ENCODE results near the gene FAM72A. TPM values are rescaled to one million over a fixed set of nuclear protein-coding genes. Genes with fewer than 3 reads are reported as not detected.
"Not testable (repeated sequence)": the region's sequence is repeated elsewhere in the genome, so short reads cannot be mapped to it uniquely, and the experiment has no call there.

The FAM72A gene
- total RNA-seq, 2 experiments from 2014 or later = 30.0 to 30.4 TPM

- H3K4me3 Mint-ChIP-seq; ATAC-seq; POLR2A ChIA-PET; H3K36me3 Mint-ChIP-seq (ENCODE audit: low read depth); H3K4me1 Mint-ChIP-seq (ENCODE audit: low read depth); H3K27me3 Mint-ChIP-seq (ENCODE audit: low read depth); CTCF ChIA-PET; DNase-seq; H3K9me3 Mint-ChIP-seq (ENCODE audit: insufficient read depth); H3K27ac Mint-ChIP-seq: not testable (repeated sequence)
Measured at GRCh38 chr1:206225386-206225785, 22.7 kb upstream of the FAM72A start.

GRCh38 chr1:206224190-206224776, 21.6 kb upstream of the FAM72A start:
- H3K36me3 Mint-ChIP-seq (ENCODE audit: low read depth); H3K9me3 Mint-ChIP-seq (ENCODE audit: insufficient read depth); H3K27ac Mint-ChIP-seq; CTCF ChIA-PET; POLR2A ChIA-PET; DNase-seq; ATAC-seq; H3K4me3 Mint-ChIP-seq; H3K4me1 Mint-ChIP-seq (ENCODE audit: low read depth); H3K27me3 Mint-ChIP-seq (ENCODE audit: low read depth): not testable (repeated sequence)

DNA sequence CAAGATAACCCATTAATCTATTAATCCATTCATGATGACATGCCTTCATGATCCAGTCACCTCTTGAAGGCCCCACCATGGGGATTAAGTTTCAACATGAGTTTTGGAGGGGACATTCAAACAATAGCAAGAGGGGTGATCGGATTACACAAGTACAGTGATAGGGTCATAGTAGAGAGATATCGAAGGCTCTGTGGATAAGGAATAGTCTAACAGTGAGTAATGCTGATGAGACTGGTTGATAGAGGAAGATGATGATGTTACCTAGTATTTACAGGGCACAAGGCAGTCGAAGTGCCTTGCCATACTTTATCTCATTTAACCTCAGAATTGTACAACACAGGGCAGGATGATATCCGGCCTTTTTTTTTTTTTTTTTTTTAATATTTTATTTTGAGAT, 18.9 kb upstream of the FAM72A start:
- ATAC-seq; H3K9me3 Mint-ChIP-seq (ENCODE audit: insufficient read depth); CTCF ChIA-PET; H3K4me3 Mint-ChIP-seq; H3K36me3 Mint-ChIP-seq (ENCODE audit: low read depth); H3K27ac Mint-ChIP-seq; H3K27me3 Mint-ChIP-seq (ENCODE audit: low read depth); DNase-seq; POLR2A ChIA-PET; H3K4me1 Mint-ChIP-seq (ENCODE audit: low read depth): not testable (repeated sequence)

GRCh38 chr1:206220332-206221000, 17.8 kb upstream of the FAM72A start:
- H3K9me3 Mint-ChIP-seq (ENCODE audit: insufficient read depth); CTCF ChIA-PET; H3K27ac Mint-ChIP-seq; H3K36me3 Mint-ChIP-seq (ENCODE audit: low read depth); H3K4me1 Mint-ChIP-seq (ENCODE audit: low read depth); H3K4me3 Mint-ChIP-seq; DNase-seq; ATAC-seq; POLR2A ChIA-PET; H3K27me3 Mint-ChIP-seq (ENCODE audit: low read depth): not testable (repeated sequence)

- H3K4me3 Mint-ChIP-seq; H3K9me3 Mint-ChIP-seq (ENCODE audit: insufficient read depth); H3K4me1 Mint-ChIP-seq (ENCODE audit: low read depth); H3K27me3 Mint-ChIP-seq (ENCODE audit: low read depth); H3K36me3 Mint-ChIP-seq (ENCODE audit: low read depth); DNase-seq; POLR2A ChIA-PET; ATAC-seq; H3K27ac Mint-ChIP-seq; CTCF ChIA-PET: not testable (repeated sequence)
Measured at GRCh38 chr1:206219514-206220331, 17.1 kb upstream of the FAM72A start.

DNA sequence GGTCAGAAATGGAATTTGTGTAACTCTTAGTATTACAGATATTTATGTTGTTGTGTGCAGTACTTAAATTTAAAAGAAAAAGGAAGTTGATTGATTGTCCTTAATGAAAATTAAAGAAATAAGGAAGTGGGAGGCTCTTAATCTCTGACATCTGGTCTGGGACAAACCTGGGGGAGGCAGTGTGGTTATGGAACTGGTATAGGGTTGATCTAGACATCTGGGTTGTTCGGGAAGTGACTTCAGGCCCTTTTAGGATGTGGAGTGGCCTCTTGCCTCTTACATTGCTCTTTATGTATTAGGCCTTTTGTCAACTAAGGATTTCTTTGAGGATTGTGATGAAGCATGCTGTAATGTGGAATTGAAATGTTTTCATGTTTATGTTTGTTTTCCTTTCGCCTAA, 16.1 kb upstream of the FAM72A start:
- not testable (repeated sequence) for H3K27ac Mint-ChIP-seq, ATAC-seq

DNA sequence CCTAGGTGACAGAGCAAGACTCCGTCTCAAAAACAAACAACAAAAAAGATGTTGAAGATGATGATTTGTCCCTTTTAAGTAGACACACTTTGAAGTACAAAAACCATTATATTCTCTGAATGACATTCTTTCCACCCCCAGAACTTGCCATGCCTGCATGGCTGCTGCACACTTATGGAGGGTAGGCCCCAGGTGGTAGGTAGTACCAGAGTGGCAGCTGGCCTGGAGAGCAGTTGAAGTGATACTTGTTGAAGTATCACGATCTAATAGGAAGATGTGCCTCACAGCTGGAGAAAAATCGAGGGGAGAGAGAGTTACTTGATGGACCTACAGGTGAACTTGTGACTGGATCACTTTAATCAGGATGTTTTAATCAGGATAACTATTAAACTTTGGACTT, 15.6 kb upstream of the FAM72A start:
- H3K27me3 Mint-ChIP-seq (ENCODE audit: low read depth); H3K4me3 Mint-ChIP-seq; POLR2A ChIA-PET; CTCF ChIA-PET; H3K36me3 Mint-ChIP-seq (ENCODE audit: low read depth); H3K27ac Mint-ChIP-seq; DNase-seq; H3K9me3 Mint-ChIP-seq (ENCODE audit: insufficient read depth); H3K4me1 Mint-ChIP-seq (ENCODE audit: low read depth); ATAC-seq: not testable (repeated sequence)

More for the DNA sequence above, 16.1 kb upstream of the FAM72A start:
- H3K9me3 Mint-ChIP-seq (ENCODE audit: insufficient read depth); H3K36me3 Mint-ChIP-seq (ENCODE audit: low read depth); DNase-seq; H3K27me3 Mint-ChIP-seq (ENCODE audit: low read depth); POLR2A ChIA-PET; CTCF ChIA-PET; H3K4me3 Mint-ChIP-seq; H3K4me1 Mint-ChIP-seq (ENCODE audit: low read depth): not testable (repeated sequence)

- H3K9me3 Mint-ChIP-seq (ENCODE audit: insufficient read depth); H3K36me3 Mint-ChIP-seq (ENCODE audit: low read depth); ATAC-seq; H3K27ac Mint-ChIP-seq; CTCF ChIA-PET; POLR2A ChIA-PET; H3K27me3 Mint-ChIP-seq (ENCODE audit: low read depth); H3K4me3 Mint-ChIP-seq; DNase-seq; H3K4me1 Mint-ChIP-seq (ENCODE audit: low read depth): not testable (repeated sequence)
Measured at GRCh38 chr1:206215600-206216392, 13.2 kb upstream of the FAM72A start.

- H3K27ac Mint-ChIP-seq; H3K36me3 Mint-ChIP-seq (ENCODE audit: low read depth); DNase-seq; H3K9me3 Mint-ChIP-seq (ENCODE audit: insufficient read depth); CTCF ChIA-PET; H3K4me3 Mint-ChIP-seq; POLR2A ChIA-PET; ATAC-seq; H3K27me3 Mint-ChIP-seq (ENCODE audit: low read depth); H3K4me1 Mint-ChIP-seq (ENCODE audit: low read depth): not testable (repeated sequence)
Measured at GRCh38 chr1:206210802-206211201, 8.2 kb upstream of the FAM72A start.

GRCh38 chr1:206205569-206205968, 2.9 kb upstream of the FAM72A start:
- H3K4me1 Mint-ChIP-seq (ENCODE audit: low read depth); CTCF ChIA-PET; H3K36me3 Mint-ChIP-seq (ENCODE audit: low read depth); ATAC-seq; POLR2A ChIA-PET; H3K27me3 Mint-ChIP-seq (ENCODE audit: low read depth); H3K4me3 Mint-ChIP-seq; H3K9me3 Mint-ChIP-seq (ENCODE audit: insufficient read depth); H3K27ac Mint-ChIP-seq: not testable (repeated sequence)
- DNase-seq = peak; percentile 18

DNA sequence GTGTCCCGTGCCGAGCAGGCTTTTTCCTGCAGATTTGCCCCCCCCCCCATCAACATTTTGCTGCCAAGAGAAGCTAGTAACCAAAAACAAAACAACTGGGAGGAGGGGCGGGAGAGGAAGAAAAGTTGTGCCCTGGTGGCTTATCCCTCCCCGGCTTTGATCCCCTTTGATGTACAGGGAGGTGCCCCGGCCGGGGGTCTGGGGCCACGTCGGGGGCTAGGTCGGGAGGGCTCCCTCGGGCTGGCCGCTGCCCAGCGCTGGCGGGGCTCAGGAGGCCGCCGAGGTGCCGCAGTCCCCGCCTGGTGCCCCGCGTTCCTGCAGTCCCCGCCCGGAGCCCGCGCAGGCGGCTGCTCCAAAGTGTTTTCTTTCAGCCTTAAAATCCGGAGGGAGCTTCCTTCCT, 2.2 kb upstream of the FAM72A start:
- H3K27ac Mint-ChIP-seq = peak overlapping the region; percentile 77
- H3K36me3 Mint-ChIP-seq (ENCODE audit: low read depth); H3K27me3 Mint-ChIP-seq (ENCODE audit: low read depth); H3K4me1 Mint-ChIP-seq (ENCODE audit: low read depth); POLR2A ChIA-PET; H3K9me3 Mint-ChIP-seq (ENCODE audit: insufficient read depth); ATAC-seq; CTCF ChIA-PET: not testable (repeated sequence)
- peak; percentile 18 for DNase-seq
- H3K4me3 Mint-ChIP-seq = peak overlapping the region; percentile 87

DNA sequence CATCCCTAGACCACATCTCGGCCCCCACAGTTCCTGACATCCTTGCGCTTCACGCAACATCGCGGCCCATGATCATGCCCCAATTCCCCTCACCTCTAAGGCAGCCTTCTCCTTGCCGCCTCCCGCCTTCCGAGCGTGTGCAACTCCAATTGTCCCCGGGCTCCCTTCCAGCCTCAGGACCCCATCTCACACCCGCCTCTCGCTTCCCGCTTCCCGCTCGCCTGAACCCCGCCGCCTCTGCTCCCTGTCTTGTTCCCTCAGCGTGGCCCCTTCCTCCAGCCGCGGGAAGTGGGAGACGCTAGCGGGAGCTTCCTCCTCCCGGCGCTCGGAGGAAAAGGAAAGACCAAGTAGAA, 1.5 kb upstream of the FAM72A start:
- peak; percentile 21 for DNase-seq
- peak overlapping the region; percentile 87 for H3K4me3 Mint-ChIP-seq

More for the DNA sequence above, 1.5 kb upstream of the FAM72A start:
- H3K9me3 Mint-ChIP-seq (ENCODE audit: insufficient read depth); ATAC-seq; POLR2A ChIA-PET; CTCF ChIA-PET; H3K27me3 Mint-ChIP-seq (ENCODE audit: low read depth); H3K36me3 Mint-ChIP-seq (ENCODE audit: low read depth); H3K4me1 Mint-ChIP-seq (ENCODE audit: low read depth): not testable (repeated sequence)
- H3K27ac Mint-ChIP-seq = peak overlapping the region; percentile 67

All from activated CD8-positive, alpha-beta T cell treated with anti-CD3 and anti-CD28 coated beads, Interleukin-2, amount 10 ng/mL, durations not matched to agents 7 days and 5 days (primary cell).